ENCODE measurements around the gene TCIRG1.

Gene TCIRG1

DNA sequence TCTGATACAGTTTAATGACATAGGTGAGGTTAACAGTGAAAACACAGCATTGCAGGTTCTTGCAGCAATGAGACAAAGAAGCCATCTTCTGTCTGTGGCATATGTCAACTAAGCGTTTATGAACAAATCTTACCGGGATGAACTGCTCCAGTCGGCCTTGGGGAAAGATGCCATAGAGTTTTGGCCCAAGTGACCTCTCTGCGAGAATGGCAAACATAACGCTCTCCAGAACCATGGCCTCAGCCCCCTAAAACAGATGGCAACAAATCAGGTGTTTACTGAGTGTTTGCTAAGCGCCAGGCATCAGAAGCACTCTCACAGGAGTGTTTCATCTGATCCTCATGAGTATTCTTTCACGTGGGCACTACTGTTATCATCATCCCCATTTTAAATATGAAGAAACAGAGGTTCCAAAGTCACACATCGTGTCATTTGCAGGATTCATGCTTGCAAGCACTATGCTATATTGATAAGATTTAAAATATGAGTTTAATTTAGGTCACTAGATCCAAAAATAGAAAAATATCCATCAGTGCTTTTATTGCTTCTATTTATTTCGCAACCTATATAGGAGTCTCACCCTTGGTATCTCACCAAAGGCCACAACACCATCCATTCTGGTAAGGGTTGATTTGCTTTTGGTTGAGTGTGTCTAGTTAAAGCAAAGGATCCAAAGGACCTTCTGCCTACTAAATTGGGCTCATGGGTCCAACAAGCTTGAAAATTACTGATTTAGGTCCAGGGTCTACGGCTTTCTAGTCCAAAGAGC, 35.9 kb downstream of the TCIRG1 start:
- TF ChIP-seq, protein P1, sequence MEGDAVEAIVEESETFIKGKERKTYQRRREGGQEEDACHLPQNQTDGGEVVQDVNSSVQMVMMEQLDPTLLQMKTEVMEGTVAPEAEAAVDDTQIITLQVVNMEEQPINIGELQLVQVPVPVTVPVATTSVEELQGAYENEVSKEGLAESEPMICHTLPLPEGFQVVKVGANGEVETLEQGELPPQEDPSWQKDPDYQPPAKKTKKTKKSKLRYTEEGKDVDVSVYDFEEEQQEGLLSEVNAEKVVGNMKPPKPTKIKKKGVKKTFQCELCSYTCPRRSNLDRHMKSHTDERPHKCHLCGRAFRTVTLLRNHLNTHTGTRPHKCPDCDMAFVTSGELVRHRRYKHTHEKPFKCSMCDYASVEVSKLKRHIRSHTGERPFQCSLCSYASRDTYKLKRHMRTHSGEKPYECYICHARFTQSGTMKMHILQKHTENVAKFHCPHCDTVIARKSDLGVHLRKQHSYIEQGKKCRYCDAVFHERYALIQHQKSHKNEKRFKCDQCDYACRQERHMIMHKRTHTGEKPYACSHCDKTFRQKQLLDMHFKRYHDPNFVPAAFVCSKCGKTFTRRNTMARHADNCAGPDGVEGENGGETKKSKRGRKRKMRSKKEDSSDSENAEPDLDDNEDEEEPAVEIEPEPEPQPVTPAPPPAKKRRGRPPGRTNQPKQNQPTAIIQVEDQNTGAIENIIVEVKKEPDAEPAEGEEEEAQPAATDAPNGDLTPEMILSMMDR (IDR thresholded peaks at IDR 0.05; ENCODE audit: low read length, missing control alignments), result no peak
- H3K4me3 ChIP-seq (replicated peaks; ENCODE audit: low read depth, low read length), result no peak overlapping the region
- DNase-seq (ENCODE audit: low read depth), result no peak

GRCh38 chr11:68076371-68077042, 37.7 kb downstream of the TCIRG1 start:
- TF ChIP-seq, protein P1 (IDR thresholded peaks at IDR 0.05; ENCODE audit: low read length, missing control alignments), result peak; percentile 22

GRCh38 chr11:68077617-68078582, 39.1 kb downstream of the TCIRG1 start:
- DNase-seq (ENCODE audit: low read depth), result no peak
- TF ChIP-seq, protein P1 (IDR thresholded peaks at IDR 0.05; ENCODE audit: low read length, missing control alignments), result no peak
- H3K4me3 ChIP-seq (replicated peaks; ENCODE audit: low read depth, low read length), result no peak overlapping the region

More at GRCh38 chr11:68076371-68077042, 37.7 kb downstream of the TCIRG1 start:
- H3K4me3 ChIP-seq (replicated peaks; ENCODE audit: low read depth, low read length), result no peak overlapping the region
- no peak for DNase-seq (ENCODE audit: low read depth)

DNA sequence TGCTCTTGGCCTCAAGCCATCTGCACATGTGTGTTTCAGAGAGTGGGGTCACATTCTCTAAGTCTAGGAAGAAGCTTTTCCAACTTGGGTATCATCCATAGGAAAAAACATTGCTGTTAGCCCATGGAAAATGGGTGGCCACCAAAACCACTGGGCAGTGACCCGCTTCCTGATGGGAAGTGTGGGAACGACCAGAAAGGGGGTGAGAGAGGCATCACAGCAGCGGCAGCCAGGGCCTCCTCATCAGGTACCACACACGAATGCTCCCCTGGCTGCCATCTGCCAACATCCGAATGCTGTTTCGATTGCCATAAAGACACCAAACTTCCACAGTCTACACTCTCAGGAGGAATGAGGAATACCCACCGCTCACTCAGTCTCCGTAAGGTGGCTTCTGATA, 42.0 kb downstream of the TCIRG1 start:
- TF ChIP-seq, protein P1 (IDR thresholded peaks at IDR 0.05; ENCODE audit: low read length, missing control alignments), result no peak
- no peak for DNase-seq (ENCODE audit: low read depth)
- no peak overlapping the region for H3K4me3 ChIP-seq (replicated peaks; ENCODE audit: low read depth, low read length)

DNA sequence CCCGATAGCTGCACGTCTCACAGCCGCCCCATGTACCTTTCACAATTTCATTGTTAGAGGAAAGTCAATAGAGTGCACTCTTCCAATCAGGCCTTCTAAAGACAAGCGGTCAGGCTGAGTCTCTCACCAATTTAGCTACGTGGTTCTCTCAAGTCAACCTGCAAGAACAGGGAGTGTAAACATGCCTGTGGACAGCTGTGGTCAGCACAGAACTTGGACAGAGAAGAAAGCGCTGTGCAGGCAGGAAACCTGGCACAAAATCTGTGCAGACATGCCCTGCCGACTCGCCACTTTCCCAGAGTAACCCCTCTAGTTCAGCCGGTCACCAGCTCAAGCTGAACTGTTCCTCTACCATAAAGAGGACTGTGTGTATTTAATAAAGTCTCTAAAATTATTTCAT, 42.9 kb downstream of the TCIRG1 start:
- no peak for DNase-seq (ENCODE audit: low read depth)
- no peak overlapping the region for H3K4me3 ChIP-seq (replicated peaks; ENCODE audit: low read depth, low read length)
- TF ChIP-seq, protein P1 (IDR thresholded peaks at IDR 0.05; ENCODE audit: low read length, missing control alignments), result no peak

- H3K4me3 ChIP-seq (replicated peaks; ENCODE audit: low read depth, low read length), result no peak overlapping the region
- TF ChIP-seq, protein P1 (IDR thresholded peaks at IDR 0.05; ENCODE audit: low read length, missing control alignments), result no peak
- no peak for DNase-seq (ENCODE audit: low read depth)
Measured at GRCh38 chr11:68082481-68082880, 43.7 kb downstream of the TCIRG1 start.
